Astrocyte (in vitro differentiated cells and primary cell): Measurements from ENCODE around the gene MYBL2. TPM values are rescaled to one million over a fixed set of nuclear protein-coding genes. Genes with fewer than 3 reads are reported as not detected.

ENCODE experiments used
- DNase-seq: peaks from one replicate; pipeline ENCODE4 v3.0.0-alpha.2; 2010; ENCODE audit warnings: low read depth
- FAIRE-seq: peaks from 2 replicates; lab custom pipeline; 2011; peaks lifted over from hg19 to GRCh38; lab: Jason Lieb, UNC
- H2AFZ ChIP-seq: 2 replicates; pipeline ENCODE4 v1.6.0; 2012; ENCODE audit warnings: low read depth, low read length, inconsistent platforms
- H3K27ac ChIP-seq: 2 replicates; pipeline ENCODE4 v1.5.1; 2011; ENCODE audit warnings: low read depth, low read length, inconsistent platforms
- H3K27me3 ChIP-seq: 2 replicates; pipeline ENCODE4 v1.6.0; 2011; ENCODE audit warnings: low read length, inconsistent platforms; ENCODE audit not compliant: insufficient read depth
- H3K36me3 ChIP-seq: 2 replicates; pipeline ENCODE4 v1.5.1; 2011; ENCODE audit warnings: low read length, inconsistent platforms; ENCODE audit not compliant: insufficient read depth
- H3K4me1 ChIP-seq: 2 replicates; pipeline ENCODE4 v1.5.1; 2011; ENCODE audit warnings: low read length, inconsistent platforms; ENCODE audit not compliant: insufficient read depth
- H3K4me2 ChIP-seq: 2 replicates; pipeline ENCODE4 v1.6.0; 2012; ENCODE audit warnings: low read length, inconsistent platforms
- H3K4me3 ChIP-seq: 2 replicates; pipeline ENCODE4 v1.5.1; 2011; ENCODE audit warnings: low read depth, mild to moderate bottlenecking, low read length, inconsistent platforms; ENCODE audit not compliant: insufficient read depth
- H3K79me2 ChIP-seq: 2 replicates; pipeline ENCODE4 v1.6.0; 2012; ENCODE audit warnings: mild to moderate bottlenecking, low read length, inconsistent platforms; ENCODE audit not compliant: insufficient read depth
- H3K9ac ChIP-seq: 2 replicates; pipeline ENCODE4 v1.6.0; 2012; ENCODE audit warnings: mild to moderate bottlenecking, low read length, inconsistent platforms
- H3K9me3 ChIP-seq: 2 replicates; pipeline ENCODE4 v1.5.1; 2012; ENCODE audit warnings: low read depth, mild to moderate bottlenecking, low read length, inconsistent platforms; ENCODE audit not compliant: insufficient read depth
- H4K20me1 ChIP-seq: 2 replicates; pipeline ENCODE4 v1.6.0; 2012; ENCODE audit warnings: low read length, inconsistent platforms; ENCODE audit not compliant: insufficient read depth
- H3K27ac Mint-ChIP-seq: one replicate; pipeline ENCODE4 v1.8.0; 2021; ENCODE audit warnings: mild to moderate bottlenecking, mixed read lengths; ENCODE audit not compliant: unreplicated experiment
- H3K27me3 Mint-ChIP-seq: one replicate; pipeline ENCODE4 v1.8.0; 2021; ENCODE audit warnings: low read depth, mixed read lengths; ENCODE audit not compliant: unreplicated experiment
- H3K36me3 Mint-ChIP-seq: one replicate; pipeline ENCODE4 v1.8.0; 2021; ENCODE audit warnings: low read depth, mixed read lengths; ENCODE audit not compliant: unreplicated experiment
- H3K4me1 Mint-ChIP-seq: one replicate; pipeline ENCODE4 v1.8.0; 2021; ENCODE audit warnings: low read depth, mixed read lengths; ENCODE audit not compliant: unreplicated experiment
- H3K4me3 Mint-ChIP-seq: one replicate; pipeline ENCODE4 v1.8.0; 2021; ENCODE audit warnings: mild to moderate bottlenecking, moderate library complexity, mixed read lengths; ENCODE audit not compliant: unreplicated experiment
- H3K9me3 Mint-ChIP-seq: one replicate; pipeline ENCODE4 v1.8.0; 2021; ENCODE audit warnings: mild to moderate bottlenecking, mixed read lengths; ENCODE audit not compliant: unreplicated experiment
- CTCF ChIP-seq: IDR thresholded peaks from 2 replicates; pipeline ENCODE4 v1.5.1; 2011; ENCODE audit warnings: low read depth, mild to moderate bottlenecking, inconsistent platforms, low read length, moderate library complexity; ENCODE audit not compliant: insufficient read depth
- EZH2 ChIP-seq: IDR thresholded peaks from 2 replicates; pipeline ENCODE4 v1.6.1; 2012; ENCODE audit warnings: mild to moderate bottlenecking, low read length, inconsistent platforms; ENCODE audit not compliant: insufficient read depth
- total RNA-seq: library from RNA; stranded (reverse); gene quantifications from 2 replicates; pipeline ENCODE4 v1.2.1, GENCODE V29; 2021

Gene MYBL2
- total RNA-seq, 1 donor from 2014 or later = 6.2 TPM

GRCh38 chr20:43740642-43741041 is 73.7 kb downstream of the MYBL2 start:
- H3K4me3 ChIP-seq = no peak overlapping the region
- H3K4me1 ChIP-seq = no peaks in the 10 kb centered on the region
- DNase-seq (no peak), FAIRE-seq (no peak)
- no peaks in the 10 kb centered on the region for H3K27me3 ChIP-seq
- TF ChIP-seq CTCF (no peak), EZH2 (no peak)
- H3K9me3 ChIP-seq = no peaks in the 10 kb centered on the region
- H3K79me2 ChIP-seq = no peaks in the 10 kb centered on the region
- no peaks in the 10 kb centered on the region for H3K36me3 ChIP-seq
- Mint-ChIP-seq H3K4me1 (peaks cover 6% of the 10 kb centered on the region), H3K9me3 (no peaks in the 10 kb centered on the region), H3K4me3 (no peak overlapping the region), H3K27ac (no peak overlapping the region), H3K27me3 (peaks cover 11% of the 10 kb centered on the region), H3K36me3 (no peaks in the 10 kb centered on the region)
- H4K20me1 ChIP-seq = no peaks in the 10 kb centered on the region
- H3K9ac ChIP-seq = no peak overlapping the region
- H2AFZ ChIP-seq = no peak overlapping the region
- no peak overlapping the region for H3K27ac ChIP-seq
- no peak overlapping the region for H3K4me2 ChIP-seq

- Histone ChIP-seq H3K79me2 (no peaks in the 10 kb centered on the region), H4K20me1 (no peaks in the 10 kb centered on the region), H3K4me1 (no peaks in the 10 kb centered on the region), H3K9me3 (no peaks in the 10 kb centered on the region), H3K4me3 (no peak overlapping the region), H3K36me3 (no peaks in the 10 kb centered on the region), H2AFZ (no peak overlapping the region), H3K9ac (no peak overlapping the region), H3K4me2 (no peak overlapping the region), H3K27me3 (no peaks in the 10 kb centered on the region), H3K27ac (no peak overlapping the region)
- Mint-ChIP-seq H3K9me3 (no peaks in the 10 kb centered on the region), H3K4me1 (peaks cover 11% of the 10 kb centered on the region), H3K36me3 (no peaks in the 10 kb centered on the region), H3K27me3 (peaks cover 2% of the 10 kb centered on the region), H3K4me3 (no peak overlapping the region), H3K27ac (no peak overlapping the region)
- DNase-seq = no peak
- no peak for TF ChIP-seq EZH2
- TF ChIP-seq CTCF = no peak
- no peak for FAIRE-seq
Measured at GRCh38 chr20:43744151-43744611, 77.3 kb downstream of the MYBL2 start.

GRCh38 chr20:43744966-43745730 is 78.2 kb downstream of the MYBL2 start:
- Histone ChIP-seq H3K4me3 (no peak overlapping the region), H4K20me1 (no peaks in the 10 kb centered on the region), H3K9me3 (no peaks in the 10 kb centered on the region), H2AFZ (no peak overlapping the region), H3K36me3 (no peaks in the 10 kb centered on the region), H3K27me3 (no peaks in the 10 kb centered on the region), H3K4me2 (no peak overlapping the region), H3K4me1 (peaks cover 3% of the 10 kb centered on the region), H3K79me2 (no peaks in the 10 kb centered on the region), H3K9ac (no peak overlapping the region), H3K27ac (no peak overlapping the region)
- no peak for TF ChIP-seq CTCF
- no peak for TF ChIP-seq EZH2
- H3K9me3 Mint-ChIP-seq = no peaks in the 10 kb centered on the region
- no peak overlapping the region for H3K27ac Mint-ChIP-seq
- FAIRE-seq = no peak
- H3K27me3 Mint-ChIP-seq = peaks cover 2% of the 10 kb centered on the region
- peaks cover 11% of the 10 kb centered on the region for H3K4me1 Mint-ChIP-seq
- H3K36me3 Mint-ChIP-seq = no peaks in the 10 kb centered on the region
- no peak for DNase-seq
- H3K4me3 Mint-ChIP-seq = no peak overlapping the region
